ENCODE data around the gene NRL. TPM values are rescaled to one million over a fixed set of nuclear protein-coding genes. Genes with fewer than 3 reads are reported as not detected.

NRL gene
- total and polyA plus RNA-seq, 11 donors: 1.3 to 3.0 (median 2.1) TPM

DNA sequence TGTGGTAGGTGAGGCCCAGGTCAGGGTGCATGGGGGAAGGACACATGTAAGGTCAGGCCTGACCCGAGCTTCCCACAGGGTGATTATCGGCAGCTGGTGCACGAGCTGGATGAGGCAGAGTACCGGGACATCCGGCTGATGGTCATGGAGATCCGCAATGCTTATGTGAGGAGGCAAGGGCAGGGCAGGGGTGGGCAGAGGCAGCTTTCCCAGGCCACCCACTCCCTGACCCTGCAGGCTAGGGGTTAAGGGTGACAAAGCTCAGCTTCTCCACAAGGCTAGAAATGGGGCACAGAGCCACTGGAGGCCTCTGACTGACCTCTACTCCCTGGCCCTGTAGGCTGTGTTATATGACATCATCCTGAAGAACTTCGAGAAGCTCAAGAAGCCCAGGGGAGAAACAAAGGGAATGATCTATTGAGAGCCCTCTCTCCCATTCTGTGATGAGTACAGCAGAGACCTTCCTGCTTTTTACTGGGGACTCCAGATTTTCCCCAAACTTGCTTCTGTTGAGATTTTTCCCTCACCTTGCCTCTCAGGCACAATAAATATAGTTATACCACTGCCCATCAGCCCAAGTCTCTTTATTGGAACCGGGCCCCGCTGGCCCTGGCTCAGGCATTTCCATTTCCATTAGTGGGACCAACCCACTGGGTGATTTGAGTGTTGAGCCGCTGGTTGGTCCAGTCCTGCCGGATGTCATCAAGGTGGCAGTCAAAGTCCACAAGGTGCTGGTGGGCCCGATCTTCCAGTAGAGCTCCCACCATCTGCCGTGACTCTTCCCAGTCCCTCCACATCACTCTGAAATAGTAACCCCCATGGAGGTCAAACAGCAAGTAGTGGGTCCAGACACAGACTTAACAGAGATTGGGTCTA is 23.9 kb upstream of the NRL start:
- H3K27ac ChIP-seq: peak overlapping the region in 3 of 12 donors; percentile 22 to 97 (median 28)
- intact Hi-C loops (cut with DNase I): no loop called here
- no peak for ATAC-seq
- H3K4me3 ChIP-seq: no peak overlapping the region
- no peaks in the 10 kb centered on the region for H3K9me3 ChIP-seq
- peaks cover 3 to 72% (median 37%) of the 10 kb centered on the region in 12 donors for H3K4me1 ChIP-seq
- no peaks in the 10 kb centered on the region for H3K27me3 ChIP-seq
- no peak for DNase-seq
- 79 to 88% (median 82%) methylated on average over 13 of the region's 13 CpGs for WGBS, 4 donors
- no peak for TF ChIP-seq POLR2A (IDR thresholded peaks at IDR 0.05)
- TF ChIP-seq, protein P1, sequence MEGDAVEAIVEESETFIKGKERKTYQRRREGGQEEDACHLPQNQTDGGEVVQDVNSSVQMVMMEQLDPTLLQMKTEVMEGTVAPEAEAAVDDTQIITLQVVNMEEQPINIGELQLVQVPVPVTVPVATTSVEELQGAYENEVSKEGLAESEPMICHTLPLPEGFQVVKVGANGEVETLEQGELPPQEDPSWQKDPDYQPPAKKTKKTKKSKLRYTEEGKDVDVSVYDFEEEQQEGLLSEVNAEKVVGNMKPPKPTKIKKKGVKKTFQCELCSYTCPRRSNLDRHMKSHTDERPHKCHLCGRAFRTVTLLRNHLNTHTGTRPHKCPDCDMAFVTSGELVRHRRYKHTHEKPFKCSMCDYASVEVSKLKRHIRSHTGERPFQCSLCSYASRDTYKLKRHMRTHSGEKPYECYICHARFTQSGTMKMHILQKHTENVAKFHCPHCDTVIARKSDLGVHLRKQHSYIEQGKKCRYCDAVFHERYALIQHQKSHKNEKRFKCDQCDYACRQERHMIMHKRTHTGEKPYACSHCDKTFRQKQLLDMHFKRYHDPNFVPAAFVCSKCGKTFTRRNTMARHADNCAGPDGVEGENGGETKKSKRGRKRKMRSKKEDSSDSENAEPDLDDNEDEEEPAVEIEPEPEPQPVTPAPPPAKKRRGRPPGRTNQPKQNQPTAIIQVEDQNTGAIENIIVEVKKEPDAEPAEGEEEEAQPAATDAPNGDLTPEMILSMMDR (IDR thresholded peaks at IDR 0.05): no peak
- H3K36me3 ChIP-seq: peaks cover 0 to 42% (median 30%) of the 10 kb centered on the region in 9 donors

DNA sequence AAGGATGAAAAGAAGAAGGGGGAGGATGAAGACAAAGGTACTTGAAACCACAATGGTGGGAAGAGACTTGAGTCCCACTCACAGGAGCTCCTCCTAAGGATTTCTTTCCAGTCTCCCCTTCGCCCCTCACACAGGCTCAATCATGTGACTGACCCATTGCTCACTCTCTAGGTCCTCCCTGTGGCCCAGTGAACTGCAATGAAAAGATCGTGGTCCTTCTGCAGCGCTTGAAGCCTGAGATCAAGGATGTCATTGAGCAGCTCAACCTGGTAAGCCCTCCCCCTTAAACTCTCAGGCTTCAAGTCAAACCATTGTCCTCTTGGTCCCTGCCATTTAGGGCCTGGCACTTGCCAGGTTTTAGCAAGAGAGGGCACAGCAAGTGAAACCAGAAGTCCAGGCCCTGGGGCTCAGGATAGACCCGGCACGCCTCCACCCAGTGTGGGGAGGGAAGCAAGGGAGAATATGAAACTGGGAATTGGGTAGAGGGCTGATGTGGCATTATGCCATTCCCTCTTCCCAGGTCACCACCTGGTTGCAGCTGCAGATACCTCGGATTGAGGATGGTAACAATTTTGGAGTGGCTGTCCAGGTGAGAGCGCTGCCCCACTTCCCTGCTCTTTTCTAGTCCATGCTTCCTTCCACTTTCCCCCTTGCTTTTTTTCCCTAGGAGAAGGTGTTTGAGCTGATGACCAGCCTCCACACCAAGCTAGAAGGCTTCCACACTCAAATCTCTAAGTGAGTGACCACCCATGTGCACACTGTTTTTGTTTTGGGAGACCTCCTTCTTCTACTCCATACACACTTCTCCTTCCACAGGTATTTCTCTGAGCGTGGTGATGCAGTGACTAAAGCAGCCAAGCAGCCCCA is 23.0 kb upstream of the NRL start:
- intact Hi-C loops (cut with DNase I): no loop called here
- Histone ChIP-seq H3K27me3 (no peaks in the 10 kb centered on the region), H3K27ac (peak overlapping the region in 5 of 12 donors; percentile 22 to 97 (median 95)), H3K4me3 (peak overlapping the region in 3 of 12 donors; percentile 91 to 99 (median 97)), H3K4me1 (peaks cover 3 to 66% (median 37%) of the 10 kb centered on the region in 12 donors), H3K9me3 (no peaks in the 10 kb centered on the region), H3K36me3 (peaks cover 0 to 34% (median 27%) of the 10 kb centered on the region in 9 donors)
- WGBS, 4 donors: 88 to 93% (median 90%) methylated on average over 8 of the region's 8 CpGs
- DNase-seq (no peak), ATAC-seq (no peak)
- TF ChIP-seq, protein P1 (IDR thresholded peaks at IDR 0.05): no peak
- no peak for TF ChIP-seq POLR2A (IDR thresholded peaks at IDR 0.05)

DNA sequence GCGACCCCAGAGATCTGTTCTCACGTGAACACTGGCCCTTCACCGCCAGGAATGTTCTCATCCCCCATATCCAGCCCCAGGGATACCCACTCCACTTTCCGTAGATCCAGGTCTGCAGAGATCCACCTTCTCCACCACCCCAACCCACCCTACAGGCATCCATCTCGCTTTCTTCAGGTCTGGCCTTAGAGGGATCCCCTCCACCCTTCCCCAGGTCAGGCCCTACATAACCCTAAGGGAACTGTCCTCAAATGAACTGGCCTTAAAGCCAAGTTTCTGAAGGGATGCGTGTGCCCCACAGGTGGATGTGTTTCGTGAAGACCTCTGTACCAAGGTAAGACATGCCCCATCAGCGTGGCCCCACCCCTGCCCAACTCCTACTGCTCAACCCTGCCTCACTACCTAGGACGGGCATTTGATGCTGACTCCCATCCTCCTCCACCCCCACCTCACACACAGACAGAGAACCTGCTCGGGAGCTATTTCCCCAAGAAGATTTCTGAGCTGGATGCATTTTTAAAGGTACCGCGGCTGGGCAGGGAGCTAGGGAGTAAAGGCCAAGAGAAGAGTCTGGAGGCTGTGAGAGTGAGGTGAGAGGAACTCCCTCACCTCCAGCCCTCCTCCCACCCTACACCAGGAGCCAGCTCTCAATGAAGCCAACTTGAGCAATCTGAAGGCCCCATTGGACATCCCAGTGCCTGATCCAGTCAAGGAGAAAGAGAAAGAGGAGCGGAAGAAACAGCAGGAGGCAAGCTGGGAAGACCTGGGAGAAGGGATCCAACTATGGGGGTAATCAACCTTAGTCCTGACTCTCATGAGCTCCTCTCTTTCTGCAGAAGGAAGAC is 22.2 kb upstream of the NRL start:
- Histone ChIP-seq H3K36me3 (peaks cover 0 to 31% (median 27%) of the 10 kb centered on the region in 9 donors), H3K27ac (peak overlapping the region; percentile 67 to 99 (median 94)), H3K9me3 (no peaks in the 10 kb centered on the region), H3K27me3 (no peaks in the 10 kb centered on the region), H3K4me1 (peaks cover 3 to 68% (median 40%) of the 10 kb centered on the region in 12 donors), H3K4me3 (peak overlapping the region; percentile 64 to 100 (median 94))
- intact Hi-C loops (cut with DNase I): no loop called here
- TF ChIP-seq POLR2A (IDR thresholded peaks at IDR 0.05): no peak
- TF ChIP-seq, protein P1 (IDR thresholded peaks at IDR 0.05): no peak
- DNase-seq (no peak), ATAC-seq (no peak)
- WGBS, 4 donors: 37 to 44% (median 39%) methylated on average over 13 of the region's 13 CpGs

All from heart left ventricle (tissue), 16 donors.